ENCODE measurements around the gene TVP23B.
"Not testable (repeated sequence)": the region's sequence is repeated elsewhere in the genome, so short reads cannot be mapped to it uniquely, and the experiment has no call there.

DNA sequence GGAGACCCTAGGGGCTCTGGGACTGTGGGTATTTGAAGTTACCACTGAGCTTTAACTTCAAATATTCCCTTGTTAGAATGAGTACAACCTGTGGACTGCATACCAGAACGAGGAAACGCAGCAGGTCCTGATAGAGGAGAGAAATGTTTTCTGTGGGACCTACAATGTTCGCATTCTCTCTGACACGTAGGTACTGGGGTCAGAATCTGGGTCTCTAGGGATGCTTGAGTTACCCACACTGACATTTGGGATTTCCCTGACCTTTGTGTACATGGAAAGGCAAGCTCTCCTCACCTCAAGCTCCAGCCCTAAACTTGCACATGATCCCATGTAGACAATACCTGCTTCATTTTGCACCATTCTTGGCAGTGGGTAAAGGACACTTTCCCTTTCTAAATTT lies 25.0 kb upstream of the TVP23B start:
- not testable (repeated sequence) for TF ChIP-seq POLR2A, CTCF (IDR thresholded peaks at IDR 0.05)

All from uterus (tissue), 2 donors.